ENCODE results near the gene GPR17.
A peak's percentile ranks its signal among the peaks of the same experiment; 100 is the strongest.

Gene GPR17

DNA sequence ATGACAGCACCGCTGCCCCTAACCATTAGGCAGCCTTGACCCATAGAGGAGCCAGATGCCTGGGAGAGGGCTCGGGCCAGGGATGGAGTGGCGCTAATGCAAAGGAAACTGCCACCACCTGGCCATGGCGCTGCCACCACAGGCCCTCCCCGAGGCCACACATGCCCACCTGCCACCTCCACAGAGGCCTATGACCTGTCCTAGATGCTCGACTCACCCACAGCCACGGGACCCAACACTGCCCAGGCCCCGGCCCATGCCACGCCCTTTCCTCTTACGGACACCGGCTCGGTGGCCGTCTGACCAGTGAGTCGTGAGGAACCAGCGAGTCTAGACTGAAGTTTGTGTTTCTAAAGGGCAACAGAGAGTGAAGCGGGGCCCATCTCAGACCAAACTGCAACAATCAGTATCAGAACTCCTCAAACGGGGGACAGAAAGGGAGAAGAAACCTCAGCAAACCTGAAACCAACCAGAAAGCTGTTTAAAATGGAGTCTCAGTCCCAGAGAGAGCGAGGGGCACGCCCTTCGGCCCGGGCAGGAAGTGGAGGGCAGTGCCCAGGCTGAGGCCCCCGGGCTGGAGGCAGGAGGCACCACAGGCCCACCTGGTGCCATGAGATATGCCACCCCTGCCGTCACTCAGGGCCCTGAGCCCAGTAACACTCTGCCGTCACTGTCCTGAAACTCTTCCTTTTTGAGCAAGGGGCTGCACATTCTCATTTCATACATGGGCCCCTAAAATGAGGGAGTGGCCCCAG lies 711 bp downstream of the GPR17 start:
- Histone ChIP-seq H4K20me1 (ENCODE audit: insufficient read depth, low read length) (no peaks in the 10 kb centered on the region), H3K9ac (ENCODE audit: low read length) (no peak overlapping the region), H3K4me2 (ENCODE audit: low read length) (no peak overlapping the region), H2AFZ (ENCODE audit: low read depth, low read length) (peak overlapping the region; percentile 47; the same call in 1 of the 2 replicates), H3K79me2 (ENCODE audit: low read length) (no peaks in the 10 kb centered on the region), H3K4me1 (ENCODE audit: low read length) (peaks cover 5% of the 10 kb centered on the region), H3K36me3 (replicated peaks; ENCODE audit: low read depth, low read length) (no peaks in the 10 kb centered on the region), H3K4me3 (ENCODE audit: low read length) (no peak overlapping the region), H3K27me3 (ENCODE audit: low read depth, low read length) (no peaks in the 10 kb centered on the region), H3K9me3 (ENCODE audit: insufficient read depth, low read length) (no peaks in the 10 kb centered on the region), H3K27ac (ENCODE audit: low read length) (no peak overlapping the region)
- no peak for TF ChIP-seq EZH2phosphoT487 (IDR thresholded peaks at IDR 0.05; ENCODE audit: low read depth)
- TF ChIP-seq, protein P1, sequence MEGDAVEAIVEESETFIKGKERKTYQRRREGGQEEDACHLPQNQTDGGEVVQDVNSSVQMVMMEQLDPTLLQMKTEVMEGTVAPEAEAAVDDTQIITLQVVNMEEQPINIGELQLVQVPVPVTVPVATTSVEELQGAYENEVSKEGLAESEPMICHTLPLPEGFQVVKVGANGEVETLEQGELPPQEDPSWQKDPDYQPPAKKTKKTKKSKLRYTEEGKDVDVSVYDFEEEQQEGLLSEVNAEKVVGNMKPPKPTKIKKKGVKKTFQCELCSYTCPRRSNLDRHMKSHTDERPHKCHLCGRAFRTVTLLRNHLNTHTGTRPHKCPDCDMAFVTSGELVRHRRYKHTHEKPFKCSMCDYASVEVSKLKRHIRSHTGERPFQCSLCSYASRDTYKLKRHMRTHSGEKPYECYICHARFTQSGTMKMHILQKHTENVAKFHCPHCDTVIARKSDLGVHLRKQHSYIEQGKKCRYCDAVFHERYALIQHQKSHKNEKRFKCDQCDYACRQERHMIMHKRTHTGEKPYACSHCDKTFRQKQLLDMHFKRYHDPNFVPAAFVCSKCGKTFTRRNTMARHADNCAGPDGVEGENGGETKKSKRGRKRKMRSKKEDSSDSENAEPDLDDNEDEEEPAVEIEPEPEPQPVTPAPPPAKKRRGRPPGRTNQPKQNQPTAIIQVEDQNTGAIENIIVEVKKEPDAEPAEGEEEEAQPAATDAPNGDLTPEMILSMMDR (IDR thresholded peaks at IDR 0.05; ENCODE audit: low read depth, low read length) = no peak

DNA sequence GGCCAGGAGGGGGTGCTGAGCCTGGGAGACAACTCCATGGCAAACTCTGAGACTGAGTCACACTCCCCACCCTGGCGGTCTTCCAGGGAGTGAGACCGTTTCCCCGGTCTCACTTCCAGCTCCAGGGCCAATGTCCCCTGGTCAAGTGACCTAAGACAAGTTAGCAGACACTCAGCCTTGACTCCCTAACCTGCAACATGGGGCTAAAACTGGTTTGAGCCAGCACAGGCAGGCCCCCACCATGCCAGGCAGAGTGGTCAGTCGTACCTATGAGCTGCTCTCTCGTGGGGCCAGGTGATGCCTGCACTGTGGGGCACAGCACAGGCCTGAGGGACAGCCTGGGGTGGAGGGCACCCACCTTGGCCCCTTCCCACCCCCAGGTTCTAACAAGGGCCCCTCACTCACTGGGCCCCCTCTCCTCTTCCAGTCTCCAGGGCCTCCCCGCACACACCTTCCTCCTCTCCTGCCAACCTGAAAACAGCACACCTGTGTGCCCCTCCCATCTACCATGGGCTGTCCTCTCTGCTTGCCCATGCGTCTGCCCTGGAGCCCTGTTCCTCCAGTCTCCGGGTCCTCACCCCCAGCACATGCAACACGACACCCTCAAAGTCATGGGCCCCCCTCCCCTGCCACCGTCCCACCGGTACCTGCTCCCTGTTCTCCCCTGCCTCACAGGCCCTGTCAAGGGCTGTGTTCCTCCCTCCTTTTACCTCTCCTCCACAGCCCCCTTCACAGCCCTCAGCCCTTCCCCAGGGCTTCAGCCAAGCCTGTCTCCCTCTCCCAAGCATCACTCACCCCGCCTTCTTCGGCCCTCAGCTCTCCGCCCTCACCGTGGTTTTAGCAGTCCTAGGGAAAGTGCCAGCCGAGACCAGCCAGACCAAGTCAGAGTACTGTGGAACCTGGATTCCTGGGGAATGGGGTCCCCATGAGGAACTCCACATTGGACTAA lies 1.6 kb downstream of the GPR17 start:
- Histone ChIP-seq H3K79me2 (ENCODE audit: low read length) (no peaks in the 10 kb centered on the region), H3K27me3 (ENCODE audit: low read depth, low read length) (no peaks in the 10 kb centered on the region), H3K4me3 (ENCODE audit: low read length) (no peak overlapping the region), H3K4me2 (ENCODE audit: low read length) (no peak overlapping the region), H2AFZ (ENCODE audit: low read depth, low read length) (peak overlapping the region; percentile 47; the same call in 1 of the 2 replicates), H4K20me1 (ENCODE audit: insufficient read depth, low read length) (no peaks in the 10 kb centered on the region), H3K4me1 (ENCODE audit: low read length) (peaks cover 5% of the 10 kb centered on the region), H3K9ac (ENCODE audit: low read length) (no peak overlapping the region), H3K36me3 (replicated peaks; ENCODE audit: low read depth, low read length) (no peaks in the 10 kb centered on the region), H3K27ac (ENCODE audit: low read length) (no peak overlapping the region), H3K9me3 (ENCODE audit: insufficient read depth, low read length) (no peaks in the 10 kb centered on the region)
- TF ChIP-seq, protein P1 (IDR thresholded peaks at IDR 0.05; ENCODE audit: low read depth, low read length) = no peak
- TF ChIP-seq EZH2phosphoT487 (IDR thresholded peaks at IDR 0.05; ENCODE audit: low read depth) = no peak

DNA sequence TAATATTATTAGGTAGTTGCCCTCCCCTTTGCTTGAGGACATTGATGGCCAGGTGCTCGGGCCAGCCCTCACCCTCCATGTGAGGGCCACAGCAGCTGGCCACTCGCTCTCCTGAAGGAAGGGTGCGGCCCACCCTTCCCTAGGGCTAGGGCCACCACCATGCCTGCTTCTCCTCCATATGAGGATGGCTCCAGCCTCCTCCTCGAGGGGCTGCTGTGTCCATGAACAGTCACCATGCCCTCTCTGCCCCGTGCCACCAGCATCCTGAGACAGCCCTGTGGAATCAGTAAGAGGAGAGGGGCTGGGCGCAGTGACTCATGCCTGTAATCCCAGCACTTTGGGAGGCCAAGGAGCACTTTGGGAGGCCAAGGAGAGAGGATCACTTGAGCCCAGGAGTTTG lies 2.4 kb downstream of the GPR17 start:
- no peaks in the 10 kb centered on the region for H3K79me2 ChIP-seq (ENCODE audit: low read length)
- H3K4me2 ChIP-seq (ENCODE audit: low read length) = no peak overlapping the region
- TF ChIP-seq, protein P1 (IDR thresholded peaks at IDR 0.05; ENCODE audit: low read depth, low read length) = no peak
- TF ChIP-seq EZH2phosphoT487 (IDR thresholded peaks at IDR 0.05; ENCODE audit: low read depth) = no peak
- no peaks in the 10 kb centered on the region for H3K27me3 ChIP-seq (ENCODE audit: low read depth, low read length)
- peaks cover 5% of the 10 kb centered on the region for H3K4me1 ChIP-seq (ENCODE audit: low read length)
- no peak overlapping the region for H2AFZ ChIP-seq (ENCODE audit: low read depth, low read length)
- no peak overlapping the region for H3K9ac ChIP-seq (ENCODE audit: low read length)
- H4K20me1 ChIP-seq (ENCODE audit: insufficient read depth, low read length) = no peaks in the 10 kb centered on the region
- no peaks in the 10 kb centered on the region for H3K9me3 ChIP-seq (ENCODE audit: insufficient read depth, low read length)
- H3K36me3 ChIP-seq (replicated peaks; ENCODE audit: low read depth, low read length) = no peaks in the 10 kb centered on the region
- no peak overlapping the region for H3K27ac ChIP-seq (ENCODE audit: low read length)
- no peak overlapping the region for H3K4me3 ChIP-seq (ENCODE audit: low read length)

DNA sequence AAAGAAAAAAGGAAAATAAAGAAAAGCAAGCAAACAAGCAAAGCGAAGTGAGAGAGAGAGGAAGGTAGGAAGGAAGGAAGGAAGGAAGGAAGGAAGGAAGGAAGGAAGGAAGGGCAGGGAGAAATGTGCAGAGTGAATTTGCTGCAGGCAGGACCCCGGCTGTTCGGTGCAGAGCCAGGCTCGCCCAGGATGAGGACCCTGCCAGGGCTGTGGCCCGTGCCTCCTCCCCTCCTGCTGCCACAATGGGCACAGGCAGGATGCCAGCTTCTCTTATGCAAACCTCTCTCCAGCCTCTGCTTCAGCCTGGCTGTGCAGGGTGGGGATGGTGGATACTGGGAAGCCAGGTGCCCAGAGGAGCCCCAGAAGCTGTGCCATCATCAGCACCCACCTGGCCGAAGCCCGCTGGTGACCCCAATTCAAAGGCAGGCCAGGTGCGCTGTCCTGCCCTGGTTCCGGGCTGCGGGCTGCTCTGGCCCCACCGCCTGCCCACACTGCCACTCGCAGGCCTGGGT lies 3.2 kb downstream of the GPR17 start:
- no peaks in the 10 kb centered on the region for H4K20me1 ChIP-seq (ENCODE audit: insufficient read depth, low read length)
- no peaks in the 10 kb centered on the region for H3K27me3 ChIP-seq (ENCODE audit: low read depth, low read length)
- peak overlapping the region; percentile 95 for H2AFZ ChIP-seq (ENCODE audit: low read depth, low read length)
- H3K4me3 ChIP-seq (ENCODE audit: low read length) = peak overlapping the region; percentile 67
- no peaks in the 10 kb centered on the region for H3K79me2 ChIP-seq (ENCODE audit: low read length)
- TF ChIP-seq, protein P1 (IDR thresholded peaks at IDR 0.05; ENCODE audit: low read depth, low read length) = no peak
- no peak for TF ChIP-seq EZH2phosphoT487 (IDR thresholded peaks at IDR 0.05; ENCODE audit: low read depth)
- peak overlapping the region; percentile 45 for H3K9ac ChIP-seq (ENCODE audit: low read length)
- H3K36me3 ChIP-seq (replicated peaks; ENCODE audit: low read depth, low read length) = no peaks in the 10 kb centered on the region
- H3K4me2 ChIP-seq (ENCODE audit: low read length) = peak overlapping the region; percentile 88
- H3K4me1 ChIP-seq (ENCODE audit: low read length) = peaks cover 5% of the 10 kb centered on the region
- no peak overlapping the region for H3K27ac ChIP-seq (ENCODE audit: low read length)
- H3K9me3 ChIP-seq (ENCODE audit: insufficient read depth, low read length) = no peaks in the 10 kb centered on the region

All from OCI-LY3 (cell line).